Sigmoid colon (tissue), 7 donors: ENCODE measurements around the gene DUT. TPM values are rescaled to one million over a fixed set of nuclear protein-coding genes. Genes with fewer than 3 reads are reported as not detected.

Experiments used
- DNase-seq: peaks from one replicate; pipeline ENCODE4 v3.0.0-alpha.2; 2019
- H3K27ac ChIP-seq, 4 donors: fragments of 200-600 bp; sonication (generic); one replicate each; pipeline ENCODE4 v1.5.1; 2016 to 2019; ENCODE audit warnings: mild to moderate bottlenecking in 1 of 4
- H3K27me3 ChIP-seq, 3 donors: fragments of 200-600 bp; sonication (generic); one replicate each; pipeline ENCODE4 v1.5.1; 2019; ENCODE audit warnings: mild to moderate bottlenecking in 1 of 3
- H3K36me3 ChIP-seq, 4 donors: fragments of 200-600 bp; sonication (generic); one replicate each; pipeline ENCODE4 v1.5.1; 2016 to 2019
- H3K4me1 ChIP-seq, 4 donors: fragments of 200-600 bp; sonication (generic); one replicate each; pipeline ENCODE4 v1.5.1; 2017 to 2019
- H3K4me3 ChIP-seq, 4 donors: fragments of 200-600 bp; sonication (generic); one replicate each; pipeline ENCODE4 v1.5.1; 2017 to 2019; ENCODE audit warnings: mild to moderate bottlenecking in 2 of 4, moderate library complexity in 1 of 4
- H3K9me3 ChIP-seq, 4 donors: fragments of 200-600 bp in 3 of 4; sonication (generic) in 3 of 4; one replicate each; pipeline versions ENCODE4 v1.5.1 to v1.6.1; 2013 to 2019
- EP300 ChIP-seq, 4 donors: sonication (generic); formaldehyde crosslinking; IDR thresholded peaks; one replicate each; pipeline ENCODE4 v1.6.1; 2017; ENCODE audit warnings: antibody characterized with exemption in 4 of 4
- POLR2A ChIP-seq, 2 donors: fragments of 450-650 bp; IDR thresholded peaks; one replicate each; pipeline ENCODE4 v1.6.1; 2016; ENCODE audit warnings: antibody characterized with exemption in 2 of 2, mild to moderate bottlenecking in 2 of 2, moderate library complexity in 2 of 2
- POLR2AphosphoS5 ChIP-seq, 4 donors: sonication (generic); formaldehyde crosslinking; IDR thresholded peaks; one replicate each; pipeline ENCODE4 v1.6.1; 2017; ENCODE audit warnings: antibody characterized with exemption in 4 of 4
- WGBS, 2 donors: extraction: QIAGEN DNeasy Blood & Tissue Kit; methylation state at CpG; one replicate each; pipeline ENCODE4 v1.1.7; 2013; 5-methylcytosine and 5-hydroxymethylcytosine counted together
- intact Hi-C: fragments of 100-400 bp; cut with DNase I; formaldehyde crosslinking; loops from one replicate; pipeline ENCODE4 v1.15.1; 2023
- polyA plus RNA-seq, 3 donors: library from polyadenylated mRNA; stranded (reverse); fragments of 200-250 nt; gene quantifications; one replicate each; pipeline ENCODE4 v1.2.3, GENCODE V29; 2013
- total RNA-seq, 4 donors: library from RNA; depleted of rRNA; stranded (reverse); fragments of >200 nt; gene quantifications; one replicate each; pipeline ENCODE4 v1.1.0, GENCODE V29; 2016
- TF ChIP-seq, protein P1 (sequence below), 4 experiments: fragments of 450-650 bp in 3 of 4; fragments of 200-600 bp in 1 of 4; IDR thresholded peaks; one replicate each; pipeline ENCODE4 v1.5.1; 2016 to 2019; ENCODE audit warnings: antibody characterized with exemption in 4 of 4, mild to moderate bottlenecking in 3 of 4, moderate library complexity in 2 of 4
- donor health status: healthy with polysubstance abuse.
- donor health status: Bipolar disorder and iron deficiency.
- donor health status: healthy.

Gene DUT
- total and polyA plus RNA-seq, 7 donors: 42.6 to 109 (median 91.1) TPM

DNA sequence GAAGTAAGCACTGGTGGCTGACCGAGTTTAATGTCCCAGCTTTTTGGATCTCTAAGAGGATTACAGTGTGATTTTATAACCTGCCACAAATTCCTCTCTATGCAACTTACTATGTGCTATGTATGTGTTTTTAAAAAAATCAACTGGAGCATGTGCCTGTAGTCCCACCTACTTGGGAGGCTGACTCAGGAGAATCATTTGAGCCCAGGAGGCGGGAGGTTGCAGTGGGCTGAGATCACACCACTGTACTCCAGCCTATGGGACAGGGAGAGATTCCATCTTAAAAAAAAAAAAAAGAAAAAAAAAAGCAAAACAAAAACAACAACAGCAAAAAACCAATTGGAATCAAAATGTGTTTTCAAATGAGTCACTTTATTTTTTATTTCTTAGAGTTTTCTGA is 29.6 kb downstream of the DUT start:
- DNase-seq: no peak
- no peaks in the 10 kb centered on the region for H3K36me3 ChIP-seq
- no peaks in the 10 kb centered on the region for H3K27me3 ChIP-seq
- H3K4me3 ChIP-seq: no peak overlapping the region
- intact Hi-C loops: no loop called here
- no peaks in the 10 kb centered on the region for H3K4me1 ChIP-seq
- WGBS, 2 donors: 79 to 93% methylated on average over 2 of the region's 2 CpGs
- H3K27ac ChIP-seq: no peak overlapping the region
- TF ChIP-seq EP300 (IDR thresholded peaks at IDR 0.05): no peak
- H3K9me3 ChIP-seq: no peaks in the 10 kb centered on the region

DNA sequence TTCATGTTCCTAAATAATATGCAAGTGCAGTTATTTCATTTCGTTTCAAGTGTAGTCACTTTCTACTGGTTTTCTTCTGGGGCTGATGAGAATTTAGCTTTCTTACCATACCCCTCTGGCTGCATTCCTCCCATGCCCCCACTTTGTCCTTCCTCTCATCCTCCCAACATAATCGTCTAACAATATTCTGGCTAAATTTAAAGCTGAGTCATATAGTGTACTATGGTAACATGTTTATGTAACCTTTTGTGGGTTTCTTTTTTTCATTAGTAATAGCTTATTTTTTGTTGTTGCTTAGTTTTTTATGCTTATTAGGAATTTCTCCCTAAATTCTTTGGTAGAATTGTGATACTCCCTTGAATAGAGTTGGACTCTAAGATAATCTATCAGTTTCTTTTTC is 30.5 kb downstream of the DUT start:
- WGBS, 2 donors: 74 to 76% methylated on average over 2 of the region's 2 CpGs
- intact Hi-C loops: no loop called here
- Histone ChIP-seq H3K27me3 (no peaks in the 10 kb centered on the region), H3K4me1 (no peaks in the 10 kb centered on the region), H3K36me3 (no peaks in the 10 kb centered on the region), H3K27ac (no peak overlapping the region), H3K4me3 (no peak overlapping the region), H3K9me3 (no peaks in the 10 kb centered on the region)
- no peak for DNase-seq
- TF ChIP-seq POLR2A (IDR thresholded peaks at IDR 0.05) (no peak), POLR2AphosphoS5 (IDR thresholded peaks at IDR 0.05) (no peak)
- TF ChIP-seq, protein P1, sequence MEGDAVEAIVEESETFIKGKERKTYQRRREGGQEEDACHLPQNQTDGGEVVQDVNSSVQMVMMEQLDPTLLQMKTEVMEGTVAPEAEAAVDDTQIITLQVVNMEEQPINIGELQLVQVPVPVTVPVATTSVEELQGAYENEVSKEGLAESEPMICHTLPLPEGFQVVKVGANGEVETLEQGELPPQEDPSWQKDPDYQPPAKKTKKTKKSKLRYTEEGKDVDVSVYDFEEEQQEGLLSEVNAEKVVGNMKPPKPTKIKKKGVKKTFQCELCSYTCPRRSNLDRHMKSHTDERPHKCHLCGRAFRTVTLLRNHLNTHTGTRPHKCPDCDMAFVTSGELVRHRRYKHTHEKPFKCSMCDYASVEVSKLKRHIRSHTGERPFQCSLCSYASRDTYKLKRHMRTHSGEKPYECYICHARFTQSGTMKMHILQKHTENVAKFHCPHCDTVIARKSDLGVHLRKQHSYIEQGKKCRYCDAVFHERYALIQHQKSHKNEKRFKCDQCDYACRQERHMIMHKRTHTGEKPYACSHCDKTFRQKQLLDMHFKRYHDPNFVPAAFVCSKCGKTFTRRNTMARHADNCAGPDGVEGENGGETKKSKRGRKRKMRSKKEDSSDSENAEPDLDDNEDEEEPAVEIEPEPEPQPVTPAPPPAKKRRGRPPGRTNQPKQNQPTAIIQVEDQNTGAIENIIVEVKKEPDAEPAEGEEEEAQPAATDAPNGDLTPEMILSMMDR (IDR thresholded peaks at IDR 0.05): no peak

DNA sequence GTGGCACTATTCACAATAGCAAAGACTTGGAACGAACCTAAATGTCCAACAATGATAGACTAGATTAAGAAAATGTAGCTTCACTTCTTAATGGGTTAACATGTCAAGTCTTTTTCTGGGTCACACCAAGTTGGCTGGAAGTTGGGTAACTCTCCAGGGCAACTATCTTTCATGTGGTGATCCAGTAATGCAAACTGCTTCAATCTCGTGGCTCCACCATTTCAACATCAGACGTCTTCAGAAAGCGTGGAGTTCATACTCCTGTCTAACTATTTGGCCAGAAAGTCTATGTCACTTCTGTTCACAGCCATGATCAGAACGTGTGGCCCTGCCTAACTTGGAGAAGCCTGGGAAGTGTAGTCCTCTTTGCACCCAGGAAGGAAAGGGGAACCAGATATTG is 32.2 kb downstream of the DUT start:
- DNase-seq: no peak
- H3K27me3 ChIP-seq: no peaks in the 10 kb centered on the region
- H3K9me3 ChIP-seq: no peaks in the 10 kb centered on the region
- intact Hi-C loops: no loop called here
- H3K36me3 ChIP-seq: no peaks in the 10 kb centered on the region
- TF ChIP-seq, protein P1 (IDR thresholded peaks at IDR 0.05): no peak
- TF ChIP-seq POLR2A (IDR thresholded peaks at IDR 0.05): no peak
- no peak for TF ChIP-seq POLR2AphosphoS5 (IDR thresholded peaks at IDR 0.05)
- no peak for TF ChIP-seq EP300 (IDR thresholded peaks at IDR 0.05)
- no peak overlapping the region for H3K4me3 ChIP-seq
- H3K27ac ChIP-seq: no peak overlapping the region
- H3K4me1 ChIP-seq: no peaks in the 10 kb centered on the region
- WGBS, 2 donors: 76 to 78% methylated on average over 5 of the region's 5 CpGs

DNA sequence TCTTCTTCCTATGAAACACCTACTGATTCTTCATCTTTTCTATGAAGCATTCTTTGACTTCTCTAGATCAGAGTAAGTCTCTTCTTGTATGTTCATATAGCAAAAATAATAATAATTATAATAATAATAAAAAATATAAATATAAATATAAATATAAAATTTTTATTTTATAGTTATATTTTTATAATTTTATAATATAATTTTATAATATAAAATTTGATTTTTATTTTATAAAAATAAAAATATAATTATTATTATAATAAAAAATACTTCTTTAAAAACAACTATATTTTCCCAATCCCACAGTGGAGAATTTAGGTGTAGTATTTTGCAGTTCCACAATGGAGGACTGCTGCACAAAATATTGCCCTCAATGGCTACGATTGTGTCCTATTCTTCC is 34.3 kb downstream of the DUT start:
- no peaks in the 10 kb centered on the region for H3K36me3 ChIP-seq
- 93 to 95% methylated on average over 1 of the region's 1 CpG for WGBS, 2 donors
- intact Hi-C loops: no loop called here
- no peak overlapping the region for H3K4me3 ChIP-seq
- TF ChIP-seq POLR2A (IDR thresholded peaks at IDR 0.05) (no peak), EP300 (IDR thresholded peaks at IDR 0.05) (no peak), POLR2AphosphoS5 (IDR thresholded peaks at IDR 0.05) (no peak)
- TF ChIP-seq, protein P1 (IDR thresholded peaks at IDR 0.05): no peak
- H3K27ac ChIP-seq: no peak overlapping the region
- no peak for DNase-seq
- H3K9me3 ChIP-seq: no peaks in the 10 kb centered on the region
- no peaks in the 10 kb centered on the region for H3K27me3 ChIP-seq
- no peaks in the 10 kb centered on the region for H3K4me1 ChIP-seq

DNA sequence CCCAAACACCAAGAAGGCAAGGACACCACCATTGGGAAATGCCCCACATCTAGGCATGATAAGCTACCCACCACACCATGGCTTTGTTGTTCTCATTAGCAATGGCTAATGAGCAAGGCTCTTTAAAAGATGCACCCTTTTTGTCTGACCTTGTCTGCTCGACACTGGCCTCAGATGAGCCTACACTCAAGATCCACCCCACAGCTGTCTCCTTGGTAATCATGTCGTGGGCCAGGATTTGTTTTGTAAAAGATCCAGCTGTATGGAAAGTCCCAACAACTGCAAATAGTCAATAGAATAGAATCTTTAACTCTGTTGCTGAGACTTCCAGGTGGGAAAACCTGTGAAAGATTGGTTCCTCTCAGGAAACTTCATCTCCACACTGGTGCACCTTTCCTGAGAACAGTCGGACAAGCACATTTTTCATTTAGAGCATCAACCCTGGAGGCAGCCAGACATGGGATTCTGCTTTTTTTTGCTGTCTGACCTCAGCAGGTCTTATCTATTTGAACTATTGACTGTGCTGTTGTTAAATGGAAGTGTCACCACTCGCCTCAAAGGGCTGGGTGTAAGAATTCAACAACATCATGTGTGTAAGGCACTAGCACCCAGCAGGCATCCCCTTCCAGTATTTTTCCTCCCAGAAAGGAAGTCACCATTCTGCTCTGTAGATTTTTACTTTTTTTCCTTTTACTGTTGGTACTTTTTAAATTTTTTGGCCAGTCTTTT is 35.5 kb downstream of the DUT start:
- Histone ChIP-seq H3K9me3 (no peaks in the 10 kb centered on the region), H3K27ac (no peak overlapping the region), H3K4me3 (no peak overlapping the region), H3K27me3 (no peaks in the 10 kb centered on the region), H3K4me1 (no peaks in the 10 kb centered on the region), H3K36me3 (no peaks in the 10 kb centered on the region)
- no peak for TF ChIP-seq EP300 (IDR thresholded peaks at IDR 0.05)
- no peak for TF ChIP-seq POLR2AphosphoS5 (IDR thresholded peaks at IDR 0.05)
- TF ChIP-seq, protein P1 (IDR thresholded peaks at IDR 0.05): no peak
- 70 to 75% methylated on average over 4 of the region's 4 CpGs for WGBS, 2 donors
- DNase-seq: no peak
- intact Hi-C loops: no loop called here
